DMS53 treated with DMSO at 0.1 percent for 48 hours (cell line): ENCODE results near the gene ZNF555.
"Not testable (repeated sequence)": the region's sequence is repeated elsewhere in the genome, so short reads cannot be mapped to it uniquely, and the experiment has no call there.

Source experiments
- DNase-seq: peaks from one replicate; lab custom pipeline; 2025; ENCODE audit not compliant: unreplicated experiment; lab: John Stamatoyannopoulos, UW

The ZNF555 gene

DNA sequence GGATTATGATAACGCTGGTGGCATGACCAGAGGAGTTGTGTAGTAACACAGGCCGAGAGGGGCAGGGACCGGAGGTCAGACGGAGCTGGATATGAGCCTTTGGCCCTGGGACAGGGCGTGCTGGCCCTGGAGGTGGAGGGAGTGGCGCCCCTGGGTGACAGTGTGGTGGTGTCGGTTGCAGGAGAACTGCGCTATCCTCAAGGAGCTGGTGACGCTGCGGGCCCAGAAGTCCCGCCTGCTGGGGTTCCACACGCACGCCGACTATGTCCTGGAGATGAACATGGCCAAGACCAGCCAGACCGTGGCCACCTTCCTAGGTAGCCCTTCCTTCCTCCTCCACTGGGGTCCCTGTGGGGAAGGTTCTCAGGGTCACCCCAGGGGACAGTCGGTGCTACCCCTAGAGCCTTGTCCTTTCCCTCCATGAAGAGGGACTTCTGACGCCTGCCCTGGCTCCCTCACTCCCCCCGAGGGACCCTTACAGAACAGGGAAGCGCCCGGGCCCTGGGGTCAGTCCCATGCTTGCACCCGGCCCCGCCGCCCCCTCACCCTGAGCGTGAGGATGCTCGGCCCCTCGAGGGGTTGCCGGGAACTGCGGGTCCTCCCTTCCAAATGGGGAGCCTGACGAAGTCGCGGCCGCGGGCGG is 34.4 kb upstream of the ZNF555 start:
- DNase-seq, result no peak

DNA sequence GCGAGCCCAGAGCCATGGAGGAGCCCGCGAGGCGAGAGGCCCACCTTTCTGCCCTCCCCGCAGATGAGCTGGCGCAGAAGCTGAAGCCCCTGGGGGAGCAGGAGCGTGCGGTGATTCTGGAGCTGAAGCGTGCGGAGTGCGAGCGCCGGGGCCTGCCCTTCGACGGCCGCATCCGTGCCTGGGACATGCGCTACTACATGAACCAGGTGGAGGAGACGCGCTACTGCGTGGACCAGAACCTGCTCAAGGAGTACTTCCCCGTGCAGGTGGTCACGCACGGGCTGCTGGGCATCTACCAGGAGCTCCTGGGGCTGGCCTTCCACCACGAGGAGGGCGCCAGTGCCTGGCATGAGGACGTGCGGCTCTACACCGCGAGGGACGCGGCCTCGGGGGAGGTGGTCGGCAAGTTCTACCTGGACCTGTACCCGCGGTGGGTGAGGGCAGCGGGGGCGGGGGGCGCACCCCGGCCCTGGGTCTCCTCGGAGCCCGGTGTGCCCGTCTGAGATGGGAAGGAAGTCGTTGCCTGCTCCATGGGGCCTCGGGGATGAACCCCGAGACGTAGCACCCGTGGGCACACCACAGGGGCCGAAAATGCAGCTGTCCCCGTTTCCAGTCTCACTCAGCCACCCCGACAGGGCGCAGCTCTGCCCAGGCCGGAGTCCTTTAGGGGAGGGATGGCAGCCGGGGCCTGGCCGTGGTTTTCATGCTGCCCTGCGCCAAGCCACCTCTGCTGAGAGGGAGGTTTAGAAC is 33.7 kb upstream of the ZNF555 start:
- DNase-seq, result no peak

DNA sequence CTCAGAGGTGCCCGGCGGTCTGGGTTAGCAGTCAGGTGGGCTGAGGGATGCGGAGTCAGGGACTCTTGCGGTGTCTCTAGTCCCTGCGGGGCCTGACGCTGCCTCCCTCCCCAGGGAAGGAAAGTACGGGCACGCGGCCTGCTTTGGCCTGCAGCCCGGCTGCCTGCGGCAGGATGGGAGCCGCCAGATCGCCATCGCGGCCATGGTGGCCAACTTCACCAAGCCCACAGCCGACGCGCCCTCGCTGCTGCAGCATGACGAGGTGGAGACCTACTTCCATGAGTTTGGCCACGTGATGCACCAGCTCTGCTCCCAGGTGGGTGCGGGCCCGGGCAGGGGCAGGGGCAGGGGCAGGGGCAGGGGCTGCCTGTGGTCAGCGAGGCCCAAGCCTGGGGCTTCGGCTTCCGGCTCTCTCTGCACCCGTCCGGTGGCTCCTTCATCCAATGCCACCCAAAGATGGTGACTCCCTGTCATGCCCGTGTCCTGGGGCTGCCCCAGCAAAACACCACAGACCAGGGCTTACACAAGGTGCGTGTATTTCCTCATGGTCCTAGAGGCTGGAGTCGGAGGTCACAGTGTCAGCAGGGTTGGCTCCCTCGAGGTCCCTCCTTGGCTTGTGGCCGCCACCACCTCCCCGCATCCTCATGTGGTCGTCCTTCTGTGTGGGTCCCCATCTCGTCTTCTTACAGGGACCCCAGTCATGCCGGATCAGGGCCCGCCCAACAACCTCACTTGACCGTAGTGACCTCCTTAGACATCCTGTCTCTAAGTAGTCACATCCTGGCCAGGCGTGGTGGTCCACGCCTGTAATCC is 32.9 kb upstream of the ZNF555 start:
- no peak for DNase-seq

DNA sequence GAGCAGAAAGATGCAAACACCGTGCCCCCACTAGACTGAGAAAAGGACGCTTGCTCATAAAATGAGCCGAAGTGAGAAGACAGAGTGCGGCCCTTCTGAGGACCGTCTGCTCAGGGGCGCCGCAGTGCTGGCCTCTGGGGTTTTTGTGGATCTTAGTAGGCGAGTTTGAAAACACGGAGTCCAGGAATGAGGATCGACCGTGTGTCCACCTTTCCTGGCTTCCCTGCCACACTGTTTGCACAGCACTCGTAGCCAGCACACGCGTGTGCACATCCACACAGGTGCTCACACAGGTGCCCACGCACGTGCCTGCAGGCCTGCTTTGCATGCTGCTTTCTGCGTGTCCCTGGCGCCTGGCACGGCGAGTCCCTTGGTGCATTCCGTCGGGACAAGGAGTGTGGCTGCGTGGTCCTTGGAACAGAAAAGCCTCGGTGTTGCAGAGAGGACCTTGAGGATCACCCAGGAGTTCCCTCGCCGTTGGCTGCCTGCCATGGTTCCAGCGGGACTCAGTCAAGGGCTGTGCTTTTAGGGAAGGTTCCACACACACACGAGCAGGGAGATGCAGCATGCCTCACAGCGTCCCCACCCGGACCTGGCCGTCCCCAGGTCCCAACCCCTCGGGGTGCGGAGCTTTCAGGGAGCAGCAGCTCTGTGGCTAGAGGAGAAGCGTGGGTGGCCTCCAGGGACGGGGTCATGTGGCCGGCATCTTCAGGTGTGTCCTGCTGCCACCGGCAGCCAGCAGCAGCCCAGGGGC is 31.7 kb upstream of the ZNF555 start:
- no peak for DNase-seq

DNA sequence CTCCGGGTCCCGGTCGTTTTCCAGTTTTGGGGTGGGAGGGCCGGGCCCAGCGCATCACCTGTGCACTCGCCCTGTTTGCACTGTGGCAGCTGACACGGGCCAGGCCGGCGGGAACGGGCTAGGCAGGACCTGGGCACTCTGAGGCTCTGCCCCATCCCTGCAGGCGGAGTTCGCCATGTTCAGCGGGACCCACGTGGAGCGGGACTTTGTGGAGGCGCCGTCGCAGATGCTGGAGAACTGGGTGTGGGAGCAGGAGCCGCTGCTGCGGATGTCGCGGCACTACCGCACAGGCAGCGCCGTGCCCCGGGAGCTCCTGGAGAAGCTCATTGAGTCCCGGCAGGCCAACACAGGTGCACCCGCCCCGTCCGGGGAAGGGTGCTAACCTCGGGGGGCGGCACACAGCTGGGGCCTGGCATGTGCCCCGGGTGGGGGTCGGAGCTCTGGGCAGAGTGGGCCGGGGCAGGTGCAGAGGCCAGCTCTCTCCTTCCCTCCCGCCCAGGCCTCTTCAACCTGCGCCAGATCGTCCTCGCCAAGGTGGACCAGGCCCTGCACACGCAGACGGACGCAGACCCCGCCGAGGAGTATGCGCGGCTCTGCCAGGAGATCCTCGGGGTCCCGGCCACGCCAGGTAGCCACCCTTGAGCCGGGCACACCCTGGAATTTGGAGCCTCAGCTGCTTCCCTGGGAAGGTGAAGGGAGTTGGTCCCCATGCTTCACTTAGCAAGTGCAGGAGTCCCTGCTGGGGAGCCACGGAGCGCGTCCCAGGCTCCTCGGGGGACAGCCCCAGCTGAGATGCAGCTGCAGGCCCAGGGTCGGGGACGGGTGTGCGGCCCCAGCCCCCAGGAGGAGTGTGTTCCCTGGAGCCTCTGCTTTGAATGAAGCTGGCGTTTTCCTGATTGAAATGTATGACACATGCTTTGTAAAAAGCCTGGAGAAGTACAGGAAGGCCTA is 30.9 kb upstream of the ZNF555 start:
- DNase-seq, result no peak

DNA sequence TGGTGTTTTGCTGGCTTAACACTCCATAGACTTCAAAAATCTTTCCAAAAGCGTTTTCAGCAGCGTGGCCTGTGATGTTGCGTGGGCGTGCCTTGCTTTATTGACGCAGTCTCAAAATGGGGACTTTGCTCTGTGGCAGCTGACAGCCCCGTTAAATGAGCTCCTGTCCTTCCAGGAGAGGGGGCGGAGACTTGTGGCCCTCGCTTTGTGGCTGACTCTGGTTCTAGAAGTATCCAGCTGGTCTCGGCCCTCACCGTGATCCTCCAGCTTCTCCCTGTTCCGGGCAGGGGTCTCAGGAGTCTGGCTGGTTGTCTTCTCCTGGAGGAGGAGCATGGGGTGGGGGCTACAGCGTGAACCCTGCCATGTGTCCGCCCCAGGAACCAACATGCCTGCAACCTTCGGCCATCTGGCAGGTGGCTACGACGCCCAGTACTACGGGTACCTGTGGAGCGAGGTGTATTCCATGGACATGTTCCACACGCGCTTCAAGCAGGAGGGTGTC is 30.0 kb upstream of the ZNF555 start:
- no peak for DNase-seq

DNA sequence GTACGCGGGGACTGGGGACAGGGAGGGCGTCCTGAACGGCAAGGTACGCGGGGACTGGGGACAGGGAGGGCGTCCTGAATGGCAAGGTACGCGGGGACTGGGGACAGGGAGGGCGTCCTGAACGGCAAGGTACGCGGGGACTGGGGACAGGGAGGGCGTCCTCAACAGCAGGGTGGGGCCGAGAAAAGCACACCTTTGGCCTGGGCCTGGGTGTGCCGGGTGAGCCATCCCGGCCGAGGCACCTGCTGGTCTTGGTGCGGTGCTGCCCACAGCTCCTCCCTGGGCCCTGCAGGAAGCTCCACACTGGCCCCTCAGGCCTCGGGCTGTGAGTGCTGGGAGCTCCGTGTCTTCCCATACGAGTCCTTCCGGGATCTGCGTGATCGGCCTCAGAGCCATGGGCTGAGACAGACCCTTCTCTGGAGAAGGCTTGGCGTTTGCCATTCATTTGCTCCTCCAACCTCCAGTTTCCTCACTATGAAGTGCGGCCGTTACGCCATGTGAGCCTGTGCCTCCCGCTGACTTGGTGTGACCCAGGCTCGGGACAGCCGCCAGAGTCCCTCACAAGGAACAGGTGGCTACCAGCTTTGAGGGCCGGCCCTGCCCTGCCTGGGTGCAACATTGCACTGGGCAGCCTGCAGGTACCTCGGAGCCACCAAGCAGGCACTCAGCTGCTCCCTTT is 29.4 kb upstream of the ZNF555 start:
- no peak for DNase-seq

DNA sequence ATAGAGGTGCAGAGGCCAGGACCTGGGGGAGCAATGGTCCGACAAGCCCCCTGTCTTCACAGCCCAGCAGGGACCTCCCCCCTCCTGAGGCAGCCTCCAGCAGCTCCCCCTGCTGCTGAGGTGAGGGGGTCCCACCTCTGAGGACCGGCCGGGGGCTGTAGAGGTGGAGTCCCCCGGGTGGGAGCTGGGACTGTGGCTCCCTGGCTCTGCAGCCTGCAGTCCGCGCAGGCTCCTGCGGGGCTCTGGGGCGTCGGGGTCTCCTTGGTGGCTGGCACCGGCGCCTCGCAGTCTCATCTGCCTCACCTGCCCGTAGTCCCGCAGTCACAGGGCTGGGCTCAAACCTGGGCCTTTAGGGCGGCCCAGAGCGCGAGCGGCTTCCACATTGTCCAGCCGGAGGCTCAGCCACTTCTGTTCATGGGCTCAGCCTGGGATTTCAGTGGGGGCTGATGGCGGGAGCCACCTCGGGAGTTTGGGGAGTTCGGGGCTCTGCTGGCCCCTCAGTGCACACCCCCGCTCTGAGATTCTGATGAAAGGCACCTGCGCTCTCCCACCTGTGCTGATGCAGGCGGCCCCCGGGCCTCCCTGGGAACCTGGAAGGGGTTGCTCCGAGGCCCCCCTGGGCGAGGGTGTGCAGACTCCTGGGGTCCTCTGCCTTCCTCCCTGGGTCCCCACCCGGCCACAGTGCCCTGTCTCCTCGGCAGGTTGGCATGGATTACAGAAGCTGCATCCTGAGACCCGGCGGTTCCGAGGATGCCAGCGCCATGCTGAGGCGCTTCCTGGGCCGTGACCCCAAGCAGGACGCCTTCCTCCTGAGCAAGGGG is 28.7 kb upstream of the ZNF555 start:
- no peak for DNase-seq

DNA sequence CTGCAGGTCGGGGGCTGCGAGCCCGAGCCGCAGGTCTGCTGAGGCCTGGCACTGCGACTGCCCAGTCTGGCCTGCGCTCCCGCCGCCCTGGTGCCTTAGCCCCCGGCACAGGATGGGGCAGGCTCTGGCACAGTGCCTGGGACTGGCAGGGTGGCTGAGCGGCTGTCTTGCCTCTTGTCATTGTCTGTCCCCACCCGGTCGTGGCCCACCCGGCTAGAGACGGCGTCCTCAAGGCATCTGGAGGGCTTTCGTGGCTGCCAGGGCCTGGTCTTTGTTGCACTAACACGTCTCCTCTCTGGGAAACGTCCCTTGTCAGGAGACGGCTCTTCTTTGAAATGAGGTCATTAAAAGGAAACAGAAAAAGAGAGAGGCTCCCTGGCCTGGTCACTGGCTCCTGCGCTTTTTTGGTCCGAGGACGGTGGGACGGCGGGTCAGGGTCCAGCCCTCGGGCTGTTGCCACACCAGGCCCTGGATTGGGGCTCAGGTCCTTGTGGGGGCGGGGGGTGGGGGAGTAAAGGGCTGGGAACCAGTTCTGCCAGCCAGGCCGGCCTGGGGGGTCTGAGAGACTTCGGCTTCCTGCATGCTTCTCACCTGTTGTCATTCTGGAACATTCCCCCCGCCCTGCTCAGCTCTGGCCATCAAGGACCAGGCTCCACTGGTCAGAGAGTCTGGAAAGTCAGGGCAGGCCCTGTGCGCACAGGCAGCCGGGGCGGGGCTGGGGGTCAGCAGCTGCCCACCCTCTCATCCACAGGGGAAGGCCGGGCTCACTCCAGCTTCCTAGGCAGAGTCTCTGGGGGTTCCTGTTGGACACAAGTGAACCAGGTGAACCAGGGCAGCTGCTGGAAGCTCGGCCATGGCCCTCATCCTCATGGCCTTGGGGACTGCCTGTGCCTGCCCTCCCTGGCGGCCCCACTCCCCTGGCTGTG is 27.8 kb upstream of the ZNF555 start:
- no peak for DNase-seq

DNA sequence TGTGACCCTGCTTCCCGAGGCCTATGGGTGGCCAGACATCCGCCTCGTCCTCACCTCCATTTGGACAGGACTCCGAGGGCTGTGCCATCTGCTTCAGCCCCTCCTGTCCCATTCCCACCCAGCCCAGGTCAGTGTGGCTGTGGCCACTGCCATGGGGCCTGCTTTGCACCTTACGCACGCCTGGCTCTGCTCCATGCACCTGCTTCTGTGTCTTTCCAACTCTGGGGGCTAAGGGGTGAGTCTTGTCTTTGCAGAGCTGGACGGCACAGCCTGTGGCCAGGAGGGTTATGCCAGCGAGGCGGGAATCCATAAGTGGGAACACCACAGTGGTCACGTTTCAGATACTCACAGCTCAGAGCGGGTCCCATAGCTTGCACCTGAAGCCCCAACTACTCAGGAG is 26.8 kb upstream of the ZNF555 start:
- no peak for DNase-seq

DNA sequence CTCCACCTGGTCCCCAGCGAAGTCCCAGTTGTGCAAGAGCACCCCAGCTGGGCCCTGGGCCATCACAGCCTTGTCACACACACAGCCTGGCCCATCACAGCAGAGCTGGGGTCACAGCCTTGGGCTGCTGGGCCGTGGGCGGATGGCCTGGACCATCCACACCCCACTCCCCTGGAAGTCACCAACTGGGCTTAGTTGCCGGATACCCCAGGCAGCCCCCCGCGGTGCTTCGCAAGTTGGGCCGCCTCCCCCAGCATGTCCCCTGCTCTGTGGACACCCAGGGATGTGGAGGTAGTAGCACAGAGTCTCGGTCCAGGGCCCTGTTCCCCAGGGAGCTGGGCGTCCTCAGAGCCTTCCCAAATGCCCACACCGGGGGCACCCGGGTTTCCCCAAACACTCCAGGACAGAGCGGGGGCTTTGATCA is 26.1 kb upstream of the ZNF555 start:
- no peak for DNase-seq

DNA sequence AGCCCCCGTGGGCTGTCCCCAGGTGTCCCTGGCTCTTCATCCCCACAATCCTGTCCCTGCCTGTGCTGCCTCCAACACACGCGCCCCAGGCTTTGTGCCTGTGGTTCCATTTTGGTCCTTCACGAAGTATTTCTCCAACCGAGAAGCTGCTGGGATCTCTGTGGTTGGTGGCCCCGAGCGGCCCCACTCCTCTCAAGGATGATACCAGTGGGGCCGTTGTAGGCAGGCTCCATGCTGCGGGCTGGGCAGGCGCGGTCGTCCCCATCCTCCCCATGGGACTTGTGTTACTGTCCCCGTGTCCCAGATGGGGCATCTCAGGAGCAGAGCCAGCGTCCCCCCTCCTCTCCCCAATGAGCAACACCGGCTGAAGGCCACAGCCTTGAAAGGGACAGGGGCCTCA is 25.4 kb upstream of the ZNF555 start:
- DNase-seq, result no peak

DNA sequence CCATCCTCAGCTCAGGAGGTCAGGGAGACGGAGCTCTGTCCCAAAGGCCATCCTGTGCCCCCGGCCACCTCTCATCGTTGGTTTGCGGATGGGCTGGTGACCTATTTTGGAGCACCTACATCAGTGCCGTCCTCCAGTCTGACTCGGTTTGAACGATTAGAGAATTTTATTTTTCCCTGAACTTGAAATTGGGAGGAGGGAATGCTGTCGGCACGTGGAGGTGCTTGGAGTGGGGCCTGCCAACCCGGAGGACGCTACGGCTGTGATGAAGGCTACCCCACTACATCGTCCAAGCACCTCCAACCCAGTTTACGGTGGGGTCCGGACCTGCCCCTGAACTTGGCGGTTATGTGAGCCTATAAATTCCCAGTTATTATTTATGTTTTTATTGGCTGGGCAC is 24.6 kb upstream of the ZNF555 start:
- no peak for DNase-seq

DNA sequence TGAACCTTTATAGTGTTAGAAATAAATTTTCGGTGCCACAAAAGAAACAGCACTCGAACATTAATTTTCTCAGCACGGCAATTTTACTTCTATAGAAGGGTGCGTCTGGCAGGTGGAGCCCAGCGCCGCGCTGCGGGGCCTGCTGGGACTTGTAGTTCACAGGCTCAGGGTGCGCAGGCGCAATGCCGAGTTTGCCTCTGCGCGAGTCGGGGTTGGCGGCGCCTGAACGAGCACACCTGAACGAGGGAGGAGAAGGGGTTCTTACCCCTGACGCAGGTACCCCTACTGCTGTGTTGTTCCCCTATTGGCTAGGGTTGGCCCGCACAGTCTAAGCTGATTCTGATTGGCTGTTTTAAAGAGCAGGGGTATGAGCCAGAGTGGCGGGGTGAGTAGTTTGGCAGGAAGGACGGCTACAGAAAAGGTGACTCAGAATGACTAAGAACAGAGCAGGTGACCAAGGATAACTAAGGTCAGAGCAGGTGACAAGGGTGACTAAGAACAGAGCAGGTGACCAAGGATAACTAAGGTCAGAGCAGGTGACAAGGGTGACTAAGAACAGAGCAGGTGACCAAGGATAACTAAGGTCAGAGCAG is 23.9 kb upstream of the ZNF555 start:
- not testable (repeated sequence) for DNase-seq

DNA sequence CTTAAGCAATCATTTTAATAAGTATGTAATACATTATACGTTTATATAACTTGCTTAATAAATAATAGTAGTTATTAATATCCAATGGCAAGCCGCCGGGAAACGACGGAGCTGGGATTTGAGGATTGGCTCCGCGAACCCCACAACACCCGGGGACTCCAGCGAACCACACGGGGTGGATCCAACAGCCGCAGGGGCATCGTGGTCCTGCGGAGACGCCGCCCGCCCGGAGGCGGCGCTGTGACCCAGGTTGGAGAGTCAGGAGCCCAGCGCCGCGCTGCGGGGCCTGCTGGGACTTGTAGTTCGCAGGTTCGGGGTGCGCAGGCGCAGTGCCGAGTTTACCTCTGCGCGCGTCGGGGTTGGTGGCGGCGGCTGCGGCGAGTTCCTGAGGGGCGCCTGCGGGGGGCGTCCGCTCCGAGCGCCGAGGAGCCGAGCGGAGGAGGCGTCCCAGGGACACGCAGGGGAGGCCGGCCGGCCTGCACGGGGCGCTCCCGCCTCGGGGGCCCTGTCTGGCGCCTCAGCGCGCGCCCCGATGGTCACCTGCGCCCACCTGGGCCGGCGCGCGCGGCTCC is 21.6 kb upstream of the ZNF555 start, which contains the start of gene ZNF554:
Gene ZNF554, plus strand, starts transcription at position 329 of the 572 bp plus-strand sequence. Its CDS starts 204 bp downstream, at position 533.
- peak; percentile 80 for DNase-seq

DNA sequence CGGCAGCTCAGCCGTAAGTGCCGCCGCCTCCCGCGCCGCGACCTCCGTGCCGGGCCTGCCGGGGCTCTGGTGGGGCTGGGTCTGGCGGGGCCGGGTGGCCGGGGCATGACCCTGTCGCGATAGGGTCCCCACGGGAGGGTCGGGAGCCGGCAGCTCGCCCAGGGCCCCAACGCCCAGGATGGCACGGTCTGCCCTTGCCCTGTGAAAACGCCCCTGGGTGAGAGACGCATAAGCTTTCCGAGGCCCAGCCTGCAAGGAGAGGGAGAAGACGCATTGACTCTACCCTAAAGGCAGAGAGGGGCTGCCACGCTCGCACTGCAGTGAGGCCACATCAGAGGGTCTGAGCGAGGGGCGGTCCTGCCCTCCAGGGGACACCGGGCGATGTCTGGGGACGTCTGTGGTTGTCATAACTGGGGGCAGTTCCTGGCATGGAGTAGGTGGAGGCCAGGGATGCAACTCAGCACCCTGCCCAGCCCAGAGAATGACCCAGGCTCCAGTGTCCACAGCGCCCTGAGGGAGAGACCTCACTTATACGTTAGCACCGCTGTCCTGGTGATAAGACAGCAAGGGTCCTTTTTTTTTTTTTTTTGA is 21.1 kb upstream of the ZNF555 start:
- no peak for DNase-seq
